GM19455 (cell line): ENCODE data around the gene ATXN7L1.

Experiments
- ATAC-seq: cut with Tn5 transposase; IDR thresholded peaks from one replicate; pipeline ENCODE4 v1.9.1; 2021; ENCODE audit not compliant: unreplicated experiment

Gene ATXN7L1

GRCh38 chr7:105830405-105831301 is 45.7 kb downstream of the ATXN7L1 start:
- no peak for ATAC-seq

DNA sequence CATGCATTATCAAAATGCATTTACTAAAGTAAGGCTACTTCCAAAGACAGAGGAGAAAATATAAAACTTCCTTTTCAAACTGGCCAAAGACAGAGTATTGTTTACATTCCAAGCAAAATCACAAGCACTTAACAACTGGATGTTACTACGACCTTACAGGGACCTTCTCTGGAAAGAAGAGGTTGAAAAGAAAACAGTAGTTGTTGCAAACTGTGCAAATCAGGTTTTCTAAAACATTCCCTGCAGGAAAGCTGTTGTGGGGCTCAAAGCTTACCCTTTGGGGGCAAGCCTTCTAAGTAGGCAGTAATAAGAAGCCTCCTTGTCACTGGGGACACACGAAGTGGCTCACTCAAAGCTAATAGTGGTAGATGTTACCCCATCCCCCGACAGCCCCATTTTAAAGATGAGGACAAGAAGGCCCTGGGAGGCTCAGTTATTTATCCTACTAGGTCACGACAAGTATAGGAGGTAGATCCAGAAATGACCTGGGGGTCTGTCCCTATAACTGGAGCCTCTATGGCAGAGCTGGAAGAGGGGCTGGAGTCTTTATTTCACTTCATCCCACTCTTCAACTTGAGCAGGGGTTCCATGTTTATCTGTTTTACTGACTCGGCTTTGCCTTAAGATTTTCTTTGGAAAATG is 46.6 kb downstream of the ATXN7L1 start:
- no peak for ATAC-seq

- no peak for ATAC-seq
These were observed 48.3 kb downstream of the ATXN7L1 start for GRCh38 chr7:105828141-105828540.

DNA sequence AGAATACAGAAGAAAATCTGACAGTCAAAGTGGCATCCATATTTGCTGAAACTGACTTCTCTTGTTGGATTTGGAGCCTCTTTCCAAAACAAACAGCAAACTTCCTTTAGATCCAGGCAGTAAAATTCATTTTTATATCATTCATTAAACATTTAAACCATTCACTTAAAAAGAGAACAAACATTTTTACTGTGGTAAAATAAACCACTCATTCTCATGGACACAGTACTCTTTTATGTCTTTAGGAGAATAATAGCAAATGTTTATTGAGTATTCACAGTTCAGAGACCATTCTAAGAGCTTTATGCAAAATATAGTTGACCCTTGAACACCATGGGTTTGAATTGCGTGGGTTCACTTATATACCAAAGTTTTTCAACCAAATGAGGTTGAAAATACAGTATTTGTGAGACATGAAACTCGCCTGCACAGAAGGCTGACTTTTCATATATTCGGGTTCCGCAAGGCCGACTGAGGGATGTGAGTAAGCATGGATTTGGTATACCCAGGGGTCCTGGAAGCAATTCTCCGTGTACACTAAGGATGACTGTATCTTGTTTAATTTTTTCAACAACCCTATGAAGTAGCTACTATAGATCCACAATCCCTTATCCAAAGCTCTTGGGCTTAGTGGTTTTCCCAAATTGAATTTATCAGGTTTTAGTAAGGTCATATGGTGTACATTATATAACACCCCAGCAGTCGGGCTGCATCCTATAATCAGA is 49.1 kb downstream of the ATXN7L1 start:
- ATAC-seq = no peak

- ATAC-seq = no peak
These were observed 50.3 kb downstream of the ATXN7L1 start for GRCh38 chr7:105826143-105826542.

- ATAC-seq = no peak
These were observed 51.0 kb downstream of the ATXN7L1 start for GRCh38 chr7:105825371-105825770.

GRCh38 chr7:105822806-105823205 is 53.6 kb downstream of the ATXN7L1 start:
- ATAC-seq = no peak

- no peak for ATAC-seq
These were observed 54.9 kb downstream of the ATXN7L1 start for GRCh38 chr7:105821527-105821926.

DNA sequence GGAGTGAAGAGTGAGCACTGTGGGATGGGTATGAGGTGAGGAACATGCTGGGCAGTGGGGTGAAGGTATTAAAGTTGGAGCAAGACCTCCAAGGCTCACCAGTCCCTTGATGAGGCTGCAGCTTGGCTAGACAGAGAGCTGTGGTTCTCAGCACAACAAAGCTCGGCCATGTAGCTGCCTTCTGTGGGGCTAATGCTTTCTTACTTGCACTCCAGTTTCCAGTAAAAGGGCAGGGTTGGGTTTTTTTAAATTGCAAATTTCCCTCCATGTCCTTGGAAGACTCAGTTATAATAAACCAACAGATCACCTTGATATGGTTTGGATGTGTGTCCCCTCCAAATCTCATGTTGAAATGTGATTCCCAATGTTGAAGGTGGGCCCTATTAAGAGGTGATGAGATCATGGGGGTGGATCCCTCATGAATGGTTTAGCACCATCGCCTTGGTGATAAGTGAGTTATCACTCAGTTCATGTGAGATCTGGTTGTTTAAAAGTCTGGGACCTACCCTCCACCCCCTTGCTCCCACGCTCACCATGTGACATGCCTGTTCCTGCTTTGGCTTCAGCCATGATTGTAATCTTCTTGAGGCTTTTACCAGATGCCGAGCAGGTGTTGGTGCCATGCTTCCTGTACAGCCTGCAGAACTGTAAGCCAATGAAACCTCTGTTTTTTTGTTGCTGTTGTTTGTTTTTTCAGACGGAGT is 55.9 kb downstream of the ATXN7L1 start:
- no peak for ATAC-seq

DNA sequence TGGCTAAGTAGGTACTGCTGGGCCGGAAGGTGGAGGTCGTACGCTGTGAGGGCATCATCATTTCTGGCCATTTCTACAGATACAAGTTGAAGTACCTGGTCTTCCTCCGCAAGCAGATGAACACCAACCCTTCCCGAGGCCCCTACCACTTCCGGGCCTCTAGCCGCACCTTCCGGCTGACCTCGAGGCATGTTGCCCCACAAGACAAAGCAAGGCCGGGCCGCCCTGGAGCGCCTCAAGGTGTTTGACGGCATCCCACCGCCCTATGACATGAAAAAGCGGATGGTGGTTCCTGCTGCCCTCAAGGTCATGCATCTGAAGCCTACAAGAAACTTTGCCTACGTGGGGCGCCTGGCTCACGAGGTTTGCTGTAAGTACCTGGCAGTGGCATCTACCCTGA is 56.8 kb downstream of the ATXN7L1 start:
- no peak for ATAC-seq

- no peak for ATAC-seq
These were observed 59.3 kb downstream of the ATXN7L1 start for GRCh38 chr7:105816954-105817615.

GRCh38 chr7:105816266-105816843 is 60.0 kb downstream of the ATXN7L1 start:
- ATAC-seq = no peak

GRCh38 chr7:105815576-105815975 is 60.8 kb downstream of the ATXN7L1 start:
- ATAC-seq = no peak

DNA sequence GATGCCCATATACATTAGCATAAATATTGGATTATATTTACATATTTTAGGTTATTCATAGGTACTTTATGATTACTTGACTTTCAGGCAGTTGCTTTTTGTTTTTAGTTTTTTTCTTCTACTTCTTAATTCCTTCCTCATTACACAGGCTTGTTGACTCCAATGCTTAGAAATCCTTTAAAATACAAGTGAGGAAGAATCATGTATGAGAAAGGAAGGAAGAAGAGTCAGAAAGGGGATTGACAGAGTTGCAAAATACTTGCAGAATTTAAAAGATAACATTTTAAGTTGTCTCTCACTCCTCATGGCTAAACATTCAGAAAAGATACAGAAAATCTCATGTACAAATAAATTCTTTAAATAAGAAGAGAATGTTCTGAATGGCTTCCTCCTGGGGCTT is 61.9 kb downstream of the ATXN7L1 start:
- ATAC-seq = no peak

- no peak for ATAC-seq
These were observed 65.1 kb downstream of the ATXN7L1 start for GRCh38 chr7:105811189-105811847.

GRCh38 chr7:105810556-105810955 is 65.8 kb downstream of the ATXN7L1 start:
- ATAC-seq = no peak

GRCh38 chr7:105808703-105809590 is 67.5 kb downstream of the ATXN7L1 start:
- peak; percentile 99 for ATAC-seq

DNA sequence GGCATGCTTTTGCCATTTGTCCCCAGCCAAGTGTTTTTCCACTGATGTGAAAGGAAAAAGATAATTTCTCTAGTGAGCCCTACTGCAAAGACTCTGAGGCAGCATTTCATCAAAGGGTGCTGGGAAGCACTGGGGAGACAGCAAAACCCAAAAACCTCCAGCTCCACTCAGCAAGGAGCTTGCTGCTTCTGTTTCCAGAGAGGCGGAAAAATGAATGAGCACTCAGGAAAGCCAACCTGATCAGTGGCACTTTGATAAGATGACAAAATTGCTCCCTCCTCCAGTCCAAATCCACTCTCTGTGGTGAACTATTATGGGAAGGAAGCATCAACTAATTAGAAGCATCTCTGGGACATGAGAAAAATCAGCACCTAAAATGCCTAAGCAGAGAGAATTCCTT is 68.2 kb downstream of the ATXN7L1 start:
- ATAC-seq = no peak

- ATAC-seq = no peak
These were observed 69.0 kb downstream of the ATXN7L1 start for GRCh38 chr7:105807448-105807762.
